Natural killer cell (primary cell): ENCODE measurements around the gene CERS5. TPM values are rescaled to one million over a fixed set of nuclear protein-coding genes. Genes with fewer than 3 reads are reported as not detected.

Experiments used
- ATAC-seq, 3 donors: fragments of 150-1000 bp in 2 of 3; fragments of 200-7000 bp in 1 of 3; cut with Tn5 transposase; 1 replicate in 1 of 3; 2 replicates in 2 of 3; pipeline ENCODE4 v1.10.0; 2021; ENCODE audit warnings: mild to moderate bottlenecking in 2 of 3, moderate library complexity in 2 of 3
- DNase-seq, 2 donors: peaks; one replicate each; pipeline versions ENCODE4 v3.0.0 to v3.0.0-alpha.2; 2013 to 2021; ENCODE audit warnings: mixed read lengths in 1 of 2
- H3K27ac ChIP-seq: one replicate; pipeline ENCODE4 v1.5.1; 2013; ENCODE audit warnings: mild to moderate bottlenecking, low read length
- H3K27me3 ChIP-seq: one replicate; pipeline ENCODE4 v1.6.1; 2013; ENCODE audit warnings: low read length; ENCODE audit not compliant: control insufficient read depth, insufficient read depth
- H3K36me3 ChIP-seq: one replicate; pipeline ENCODE4 v1.6.1; 2013; ENCODE audit warnings: low read length; ENCODE audit not compliant: control insufficient read depth, insufficient read depth
- H3K4me1 ChIP-seq: one replicate; pipeline ENCODE4 v1.6.1; 2013; ENCODE audit warnings: low read length; ENCODE audit not compliant: control insufficient read depth, insufficient read depth
- H3K4me3 ChIP-seq: one replicate; pipeline ENCODE4 v1.5.1; 2013; ENCODE audit warnings: low read length
- H3K9me3 ChIP-seq: one replicate; pipeline ENCODE4 v1.6.1; 2013; ENCODE audit warnings: low read length; ENCODE audit not compliant: control insufficient read depth, insufficient read depth
- H3K27ac Mint-ChIP-seq, 2 donors: one replicate each; pipeline ENCODE4 v1.8.0; 2022; ENCODE audit warnings: mild to moderate bottlenecking in 2 of 2, mixed read lengths in 2 of 2, moderate library complexity in 1 of 2
- H3K27me3 Mint-ChIP-seq, 2 donors: one replicate each; pipeline ENCODE4 v1.8.0; 2022; ENCODE audit warnings: low read depth in 2 of 2, mixed read lengths in 2 of 2
- H3K36me3 Mint-ChIP-seq: one replicate; pipeline ENCODE4 v1.8.0; 2022; ENCODE audit warnings: mixed read lengths
- H3K4me1 Mint-ChIP-seq, 2 donors: one replicate each; pipeline ENCODE4 v1.8.0; 2022; ENCODE audit warnings: mixed read lengths in 2 of 2
- H3K4me3 Mint-ChIP-seq: one replicate; pipeline ENCODE4 v1.8.0; 2022; ENCODE audit warnings: mild to moderate bottlenecking, moderate library complexity, mixed read lengths
- H3K9me3 Mint-ChIP-seq, 2 donors: one replicate each; pipeline ENCODE4 v1.8.0; 2022; ENCODE audit warnings: mixed read lengths in 2 of 2
- WGBS: methylation state at CpG from one replicate; pipeline ENCODE4 v1.1.7; 2013; ENCODE audit warnings: missing lambda C conversion rate; ENCODE audit not compliant: insufficient coverage; 5-methylcytosine and 5-hydroxymethylcytosine counted together
- intact Hi-C: fragments of 100-400 bp; cut with micrococcal nuclease; formaldehyde crosslinking; loops from one replicate; pipeline ENCODE4 v1.14.2; 2022
- total RNA-seq, 4 donors: library from RNA; stranded (reverse); fragments of 120-200 nt in 1 of 4; gene quantifications; one replicate each; pipeline versions ENCODE4 v1.2.3 to v1.2.4, GENCODE V29; 2013 to 2022
- TF ChIP-seq, protein P1 (sequence below): fragments of 200-600 bp; IDR thresholded peaks from one replicate; pipeline ENCODE4 v1.8.0; 2022; ENCODE audit warnings: antibody characterized with exemption

CERS5 gene
- total RNA-seq, 3 donors from 2014 or later (not counting 1 experiment from before 2014, with no cell fraction given): 69.9 to 81.2 (median 75.8) TPM

DNA sequence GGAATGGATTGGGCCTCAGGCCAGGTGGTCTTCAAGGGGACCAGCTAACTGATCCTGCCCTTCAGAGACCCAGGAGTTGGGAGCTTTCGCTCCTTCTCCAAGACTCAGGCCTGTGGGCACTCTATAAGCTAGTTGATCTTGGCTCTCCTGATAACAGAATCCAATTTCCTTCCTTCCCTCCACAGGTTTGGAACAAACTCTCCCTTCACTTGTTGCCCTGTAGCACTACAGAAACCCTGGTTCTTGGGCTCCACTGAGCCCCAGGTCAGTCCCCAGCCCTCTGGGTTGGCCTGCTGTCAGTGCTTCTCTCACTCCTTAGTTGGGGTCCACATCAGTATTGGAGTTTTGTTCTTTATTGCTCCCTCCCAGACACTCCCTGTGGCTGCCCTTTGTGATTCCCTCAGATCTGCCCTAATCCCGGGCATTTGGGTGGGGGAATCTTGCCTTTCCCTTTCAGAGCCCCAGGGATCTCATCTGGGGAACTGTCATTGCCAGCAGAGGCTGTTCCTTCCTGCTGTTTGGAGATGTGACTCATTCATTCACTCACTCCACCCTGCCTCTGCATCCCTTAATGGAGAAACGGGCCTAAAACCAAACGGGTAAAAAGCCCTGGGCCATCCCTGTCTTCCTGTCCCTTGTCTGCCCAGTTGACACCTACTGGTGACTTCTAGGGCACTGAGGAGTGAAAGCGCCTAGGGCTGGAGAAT, 67.7 kb downstream of the CERS5 start:
- Mint-ChIP-seq H3K27ac (peak overlapping the region in 1 of 2 donors; percentile 51), H3K4me1 (no peaks in the 10 kb centered on the region), H3K4me3 (no peak overlapping the region), H3K36me3 (peaks cover 30% of the 10 kb centered on the region), H3K9me3 (no peaks in the 10 kb centered on the region), H3K27me3 (no peaks in the 10 kb centered on the region)
- ATAC-seq (no peak), DNase-seq (no peak)
- H3K27me3 ChIP-seq: no peaks in the 10 kb centered on the region
- no peaks in the 10 kb centered on the region for H3K4me1 ChIP-seq
- H3K9me3 ChIP-seq: no peaks in the 10 kb centered on the region
- TF ChIP-seq, protein P1, sequence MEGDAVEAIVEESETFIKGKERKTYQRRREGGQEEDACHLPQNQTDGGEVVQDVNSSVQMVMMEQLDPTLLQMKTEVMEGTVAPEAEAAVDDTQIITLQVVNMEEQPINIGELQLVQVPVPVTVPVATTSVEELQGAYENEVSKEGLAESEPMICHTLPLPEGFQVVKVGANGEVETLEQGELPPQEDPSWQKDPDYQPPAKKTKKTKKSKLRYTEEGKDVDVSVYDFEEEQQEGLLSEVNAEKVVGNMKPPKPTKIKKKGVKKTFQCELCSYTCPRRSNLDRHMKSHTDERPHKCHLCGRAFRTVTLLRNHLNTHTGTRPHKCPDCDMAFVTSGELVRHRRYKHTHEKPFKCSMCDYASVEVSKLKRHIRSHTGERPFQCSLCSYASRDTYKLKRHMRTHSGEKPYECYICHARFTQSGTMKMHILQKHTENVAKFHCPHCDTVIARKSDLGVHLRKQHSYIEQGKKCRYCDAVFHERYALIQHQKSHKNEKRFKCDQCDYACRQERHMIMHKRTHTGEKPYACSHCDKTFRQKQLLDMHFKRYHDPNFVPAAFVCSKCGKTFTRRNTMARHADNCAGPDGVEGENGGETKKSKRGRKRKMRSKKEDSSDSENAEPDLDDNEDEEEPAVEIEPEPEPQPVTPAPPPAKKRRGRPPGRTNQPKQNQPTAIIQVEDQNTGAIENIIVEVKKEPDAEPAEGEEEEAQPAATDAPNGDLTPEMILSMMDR: no peak
- no peak overlapping the region for H3K27ac ChIP-seq
- peaks cover 59% of the 10 kb centered on the region for H3K36me3 ChIP-seq
- no peak overlapping the region for H3K4me3 ChIP-seq
- intact Hi-C loops: no loop called here
- WGBS: 95% methylated on average over 5 of the region's 5 CpGs

DNA sequence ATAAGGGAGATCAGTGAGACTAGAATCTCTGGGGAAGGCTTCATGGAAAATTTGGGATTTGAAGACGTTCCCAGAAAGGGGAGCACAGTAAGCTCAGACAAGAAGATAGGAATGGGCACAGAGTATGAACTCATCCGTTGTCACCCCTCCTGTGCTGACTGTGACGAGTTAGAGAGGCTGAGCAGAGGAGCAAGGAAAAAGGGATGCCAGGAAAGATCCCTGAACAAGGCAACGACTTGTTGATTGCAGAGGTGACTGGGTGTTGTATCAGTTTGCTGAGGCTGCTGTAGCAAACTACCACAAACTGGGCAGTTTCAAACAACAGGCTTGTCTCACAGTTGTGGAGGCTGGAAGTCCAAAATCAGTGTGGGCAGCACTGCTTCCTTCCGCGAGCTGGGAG, 69.2 kb downstream of the CERS5 start:
- intact Hi-C loops: no loop called here
- no peaks in the 10 kb centered on the region for H3K27me3 Mint-ChIP-seq
- no peak overlapping the region for H3K4me3 ChIP-seq
- no peak overlapping the region for H3K27ac Mint-ChIP-seq
- H3K36me3 ChIP-seq: peaks cover 72% of the 10 kb centered on the region
- H3K36me3 Mint-ChIP-seq: peaks cover 30% of the 10 kb centered on the region
- no peak for DNase-seq
- H3K4me1 Mint-ChIP-seq: no peaks in the 10 kb centered on the region
- no peak overlapping the region for H3K4me3 Mint-ChIP-seq
- TF ChIP-seq, protein P1: no peak
- no peak for ATAC-seq
- H3K9me3 ChIP-seq: no peaks in the 10 kb centered on the region
- no peaks in the 10 kb centered on the region for H3K27me3 ChIP-seq
- H3K27ac ChIP-seq: no peak overlapping the region
- no peaks in the 10 kb centered on the region for H3K9me3 Mint-ChIP-seq
- H3K4me1 ChIP-seq: no peaks in the 10 kb centered on the region
- 99% methylated on average over 6 of the region's 6 CpGs for WGBS

DNA sequence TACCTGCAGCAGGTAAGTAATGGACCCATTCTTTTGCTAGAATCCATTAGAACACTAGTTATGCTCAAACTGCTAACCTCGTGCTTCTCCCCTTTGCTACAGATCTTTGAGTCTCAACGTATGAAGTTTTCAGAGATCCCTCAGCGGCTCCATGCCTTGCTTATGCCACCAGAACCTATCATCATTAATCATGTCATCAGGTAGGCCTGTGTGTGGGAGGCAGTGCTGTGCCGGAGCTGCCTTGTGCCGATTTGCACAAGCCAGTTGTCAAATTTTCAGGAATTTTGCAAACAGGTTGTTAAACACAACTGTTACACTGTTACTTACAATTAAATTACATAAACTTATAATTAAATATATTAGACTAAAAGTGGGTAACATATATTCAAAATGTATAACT, 76.8 kb downstream of the CERS5 start:
- intact Hi-C loops: no loop called here
- Histone ChIP-seq H3K36me3 (peaks cover 53% of the 10 kb centered on the region), H3K9me3 (no peaks in the 10 kb centered on the region), H3K4me1 (peaks cover 6% of the 10 kb centered on the region), H3K27ac (no peak overlapping the region), H3K27me3 (no peaks in the 10 kb centered on the region), H3K4me3 (no peak overlapping the region)
- Mint-ChIP-seq H3K4me3 (no peak overlapping the region), H3K27me3 (no peaks in the 10 kb centered on the region), H3K27ac (no peak overlapping the region), H3K4me1 (peaks cover 28 to 30% of the 10 kb centered on the region in 2 donors), H3K9me3 (no peaks in the 10 kb centered on the region), H3K36me3 (peaks cover 6% of the 10 kb centered on the region)
- ATAC-seq (no peak), DNase-seq (no peak)
- 100% methylated on average over 3 of the region's 5 CpGs for WGBS
- TF ChIP-seq, protein P1: no peak

DNA sequence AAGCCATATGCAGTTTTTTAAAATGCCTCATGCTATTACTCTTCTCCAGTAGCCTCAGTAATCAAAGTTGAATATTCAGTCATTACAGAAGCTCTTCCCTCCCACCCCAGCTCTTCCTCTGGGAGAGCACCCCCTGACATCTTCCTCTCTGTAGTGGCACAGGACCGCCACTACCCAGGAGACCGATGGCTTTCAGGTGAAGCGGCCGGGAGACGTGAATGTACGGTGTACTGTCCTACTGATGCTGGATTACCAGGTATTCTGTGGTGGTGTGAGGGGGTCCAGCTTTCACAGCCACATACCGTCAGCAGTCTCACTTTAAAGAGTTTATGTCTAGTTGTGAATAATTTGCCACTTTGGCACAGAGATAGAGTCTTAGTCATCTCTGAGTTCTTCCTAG, 77.4 kb downstream of the CERS5 start:
- H3K4me3 Mint-ChIP-seq: no peak overlapping the region
- Histone ChIP-seq H3K27me3 (no peaks in the 10 kb centered on the region), H3K27ac (no peak overlapping the region), H3K36me3 (peaks cover 49% of the 10 kb centered on the region), H3K4me3 (no peak overlapping the region), H3K9me3 (no peaks in the 10 kb centered on the region), H3K4me1 (peaks cover 6% of the 10 kb centered on the region)
- H3K36me3 Mint-ChIP-seq: peaks cover 6% of the 10 kb centered on the region
- H3K4me1 Mint-ChIP-seq: peaks cover 28 to 36% of the 10 kb centered on the region in 2 donors
- TF ChIP-seq, protein P1: no peak
- DNase-seq (no peak), ATAC-seq (no peak)
- WGBS: 97% methylated on average over 7 of the region's 7 CpGs
- H3K27ac Mint-ChIP-seq: no peak overlapping the region
- H3K27me3 Mint-ChIP-seq: no peaks in the 10 kb centered on the region
- intact Hi-C loops: loop anchor here (10.0 kb wide), 1 partner anchor 225 kb away; no protein-coding TSS in a partner anchor
- H3K9me3 Mint-ChIP-seq: no peaks in the 10 kb centered on the region
